Thymus (tissue), 11 donors: Measurements from ENCODE around the gene KIAA0040. TPM values are rescaled to one million over a fixed set of nuclear protein-coding genes. Genes with fewer than 3 reads are reported as not detected.
A peak's percentile ranks its signal among the peaks of the same experiment; 100 is the strongest.

ENCODE experiments used
- DNase-seq, 9 donors: peaks; one replicate each; pipeline ENCODE4 v3.0.0-alpha.2; 2013; ENCODE audit warnings: low spot score in 9 of 9, low read depth in 6 of 9, missing footprints in 1 of 9
- H3K27ac ChIP-seq, 2 donors: one replicate each; pipeline ENCODE4 v1.5.1; 2013; ENCODE audit warnings: control low read depth in 1 of 2, low read depth in 1 of 2, low read length in 1 of 2, mild to moderate bottlenecking in 1 of 2, moderate library complexity in 1 of 2
- H3K27me3 ChIP-seq, 2 donors: one replicate each; pipeline ENCODE4 v1.5.1; 2013; ENCODE audit warnings: low read length in 1 of 2; ENCODE audit not compliant: control insufficient read depth in 2 of 2, insufficient read depth in 1 of 2
- H3K36me3 ChIP-seq, 2 donors: one replicate each; pipeline ENCODE4 v1.5.1; 2013; ENCODE audit warnings: low read length in 1 of 2, mild to moderate bottlenecking in 1 of 2, moderate library complexity in 1 of 2; ENCODE audit not compliant: control insufficient read depth in 2 of 2, insufficient read depth in 2 of 2
- H3K4me1 ChIP-seq, 2 donors: one replicate each; pipeline ENCODE4 v1.5.1; 2013; ENCODE audit warnings: low read length in 2 of 2; ENCODE audit not compliant: control insufficient read depth in 2 of 2, insufficient read depth in 2 of 2
- H3K4me3 ChIP-seq, 2 donors: one replicate each; pipeline ENCODE4 v1.5.1; 2013; ENCODE audit warnings: low read length in 2 of 2, control low read depth in 1 of 2, mild to moderate bottlenecking in 1 of 2
- H3K9me3 ChIP-seq, 2 donors: one replicate each; pipeline ENCODE4 v1.5.1; 2013; ENCODE audit warnings: low read length in 1 of 2, mild to moderate bottlenecking in 1 of 2; ENCODE audit not compliant: control insufficient read depth in 2 of 2, insufficient read depth in 1 of 2
- WGBS: extraction: QIAGEN DNeasy Blood & Tissue Kit; methylation state at CpG from one replicate; pipeline ENCODE4 v1.1.7; 2013; 5-methylcytosine and 5-hydroxymethylcytosine counted together
- polyA plus RNA-seq: library from polyadenylated mRNA; stranded (reverse); fragments of 200-250 nt; gene quantifications from one replicate; pipeline ENCODE4 v1.2.3, GENCODE V29; 2013
- total RNA-seq: library from RNA; stranded (reverse); fragments of 120-200 nt; gene quantifications from one replicate; pipeline ENCODE4 v1.2.4, GENCODE V29; 2013
- donor health status: healthy.

The KIAA0040 gene
- total and polyA plus RNA-seq, 2 donors, result 12.7 to 14.4 TPM

DNA sequence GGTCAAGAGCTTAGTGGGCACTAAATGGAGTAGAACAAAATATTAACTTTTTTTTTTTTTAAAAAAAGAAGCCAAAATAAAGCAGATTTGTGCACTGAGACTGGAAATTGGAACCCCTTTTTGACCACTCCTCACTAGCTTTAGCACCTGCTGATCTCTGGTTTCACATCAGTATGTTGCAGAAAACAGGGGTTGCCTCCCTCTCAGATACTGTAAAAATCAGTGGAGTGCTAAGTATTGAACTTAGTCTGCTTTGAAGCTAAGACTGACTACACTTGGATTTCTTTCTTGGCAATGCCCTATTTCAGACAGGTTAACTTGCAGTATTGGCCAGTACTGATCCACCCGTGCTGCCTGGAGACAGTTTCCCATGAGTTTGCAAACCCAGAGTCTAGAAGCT, 2.7 kb upstream of the KIAA0040 start:
- Histone ChIP-seq H3K27ac (no peak overlapping the region), H3K4me1 (peaks cover 23 to 32% of the 10 kb centered on the region in 2 donors), H3K36me3 (no peaks in the 10 kb centered on the region), H3K4me3 (no peak overlapping the region), H3K27me3 (no peaks in the 10 kb centered on the region), H3K9me3 (no peaks in the 10 kb centered on the region)
- WGBS, result 0% methylated on average over 1 of the region's 1 CpG
- DNase-seq, result no peak

DNA sequence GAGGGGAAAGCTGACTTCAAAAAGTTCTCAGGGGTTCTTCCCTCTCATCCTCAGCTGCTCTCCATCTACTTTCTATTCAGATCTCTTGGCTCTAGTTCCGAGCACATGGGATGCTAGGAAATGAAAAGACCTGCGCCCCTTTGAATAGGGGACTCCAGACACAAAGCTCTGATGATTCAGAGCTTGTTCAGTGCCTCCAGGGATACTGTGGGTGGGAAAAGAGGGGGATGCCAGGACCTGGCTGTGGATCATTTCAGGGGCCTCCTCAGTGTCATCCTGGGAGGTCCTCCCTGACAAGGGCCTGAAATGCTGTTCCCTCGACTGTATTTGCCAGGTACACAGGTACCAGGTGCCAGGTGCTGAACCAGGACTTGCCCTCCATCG, 943 bp upstream of the KIAA0040 start:
- Histone ChIP-seq H3K27me3 (no peaks in the 10 kb centered on the region), H3K9me3 (no peaks in the 10 kb centered on the region), H3K36me3 (peaks cover 0 to 2% of the 10 kb centered on the region in 2 donors), H3K4me3 (no peak overlapping the region), H3K27ac (peak overlapping the region in 1 of 2 donors; percentile 86), H3K4me1 (peaks cover 38 to 45% of the 10 kb centered on the region in 2 donors)
- DNase-seq, result no peak
- WGBS, result 98% methylated on average over 4 of the region's 4 CpGs

DNA sequence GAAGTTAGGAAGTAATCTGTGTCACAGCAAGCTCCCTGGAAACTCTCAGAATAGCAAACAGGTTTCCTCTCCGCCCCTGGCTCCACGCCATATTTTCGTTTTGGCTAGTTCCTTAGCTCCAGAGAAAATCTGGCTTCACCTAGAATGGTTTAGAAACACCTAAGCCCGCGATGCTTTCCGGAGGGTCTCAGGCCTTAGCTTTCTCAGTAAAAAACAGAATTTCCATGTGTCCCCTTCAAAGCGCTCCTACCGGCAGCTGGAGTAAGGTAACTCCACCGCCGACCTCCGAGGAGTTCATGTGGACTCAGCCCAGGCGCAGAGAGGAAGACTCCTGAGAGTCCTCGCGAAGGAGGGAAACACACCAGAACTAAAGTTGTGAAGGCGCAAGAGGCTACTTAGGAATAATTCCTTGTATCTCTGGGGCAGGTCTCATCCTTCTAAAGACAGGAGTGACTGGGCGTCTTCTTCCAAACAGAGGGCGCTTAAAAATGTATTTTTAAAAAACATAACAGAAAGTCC, 406 bp downstream of the KIAA0040 start:
- Histone ChIP-seq H3K4me1 (peaks cover 37 to 45% of the 10 kb centered on the region in 2 donors), H3K27me3 (no peaks in the 10 kb centered on the region), H3K27ac (peak overlapping the region; percentile 70 to 89), H3K36me3 (peaks cover 0 to 2% of the 10 kb centered on the region in 2 donors), H3K9me3 (no peaks in the 10 kb centered on the region), H3K4me3 (peak overlapping the region; percentile 75 to 85)
- DNase-seq, result peak in 3 of 9 donors; percentile 27 to 64 (median 38)
- WGBS, result under 1% methylated on average over 17 of the region's 17 CpGs

DNA sequence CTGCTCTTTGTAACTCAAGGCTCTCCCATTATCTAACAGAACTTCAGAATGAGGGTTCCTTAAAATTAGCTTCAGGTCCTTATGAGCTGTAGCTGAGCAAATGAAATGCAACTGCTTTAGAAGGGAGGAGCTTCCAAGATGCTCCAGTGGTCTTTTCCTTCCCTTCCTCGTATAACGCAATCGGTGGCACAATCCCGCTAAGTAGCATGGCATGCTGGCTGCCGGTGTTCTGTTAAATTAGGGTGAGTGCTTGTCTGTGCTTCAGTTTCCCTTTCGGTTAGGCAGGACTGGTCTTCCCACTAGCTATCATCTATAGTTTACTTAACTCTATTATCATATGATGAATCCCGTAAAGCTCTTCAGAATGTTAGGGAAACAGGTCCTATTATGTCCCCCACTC, 917 bp downstream of the KIAA0040 start:
- no peaks in the 10 kb centered on the region for H3K27me3 ChIP-seq
- H3K9me3 ChIP-seq, result no peaks in the 10 kb centered on the region
- DNase-seq, result peak in 4 of 9 donors; percentile 27 to 60 (median 28)
- peak overlapping the region; percentile 75 to 85 for H3K4me3 ChIP-seq
- H3K36me3 ChIP-seq, result peaks cover under 1 to 2% of the 10 kb centered on the region in 2 donors
- H3K4me1 ChIP-seq, result peaks cover 36 to 43% of the 10 kb centered on the region in 2 donors
- peak overlapping the region; percentile 70 to 89 for H3K27ac ChIP-seq
- under 1% methylated on average over 7 of the region's 7 CpGs for WGBS

DNA sequence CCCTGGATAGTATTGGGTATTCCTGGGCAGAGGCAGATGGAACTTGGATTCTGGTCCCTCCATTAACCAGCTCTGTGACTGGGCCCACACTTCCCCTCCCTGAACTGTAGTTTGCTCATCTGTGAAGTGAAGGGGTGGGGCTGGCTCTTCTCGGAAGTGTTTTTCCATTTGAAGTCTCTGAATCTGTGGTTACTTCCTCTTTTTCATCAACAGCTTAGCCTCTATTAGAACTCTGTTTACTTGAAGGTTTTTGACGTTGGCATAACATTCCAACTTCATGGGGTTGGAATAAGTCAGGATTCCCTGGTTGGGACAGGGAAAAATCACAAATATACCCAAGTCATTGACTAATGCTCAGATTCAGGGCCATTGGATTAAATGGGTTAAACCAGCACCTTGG, 3.6 kb downstream of the KIAA0040 start:
- Histone ChIP-seq H3K27ac (peak overlapping the region; percentile 64 to 66), H3K4me3 (peak overlapping the region in 1 of 2 donors; percentile 13), H3K9me3 (no peaks in the 10 kb centered on the region), H3K27me3 (no peaks in the 10 kb centered on the region), H3K36me3 (peaks cover 2 to 5% of the 10 kb centered on the region in 2 donors), H3K4me1 (peaks cover 36 to 50% of the 10 kb centered on the region in 2 donors)
- DNase-seq, result peak in 6 of 9 donors; percentile 34 to 84 (median 64)
- 4% methylated on average over 2 of the region's 2 CpGs for WGBS

DNA sequence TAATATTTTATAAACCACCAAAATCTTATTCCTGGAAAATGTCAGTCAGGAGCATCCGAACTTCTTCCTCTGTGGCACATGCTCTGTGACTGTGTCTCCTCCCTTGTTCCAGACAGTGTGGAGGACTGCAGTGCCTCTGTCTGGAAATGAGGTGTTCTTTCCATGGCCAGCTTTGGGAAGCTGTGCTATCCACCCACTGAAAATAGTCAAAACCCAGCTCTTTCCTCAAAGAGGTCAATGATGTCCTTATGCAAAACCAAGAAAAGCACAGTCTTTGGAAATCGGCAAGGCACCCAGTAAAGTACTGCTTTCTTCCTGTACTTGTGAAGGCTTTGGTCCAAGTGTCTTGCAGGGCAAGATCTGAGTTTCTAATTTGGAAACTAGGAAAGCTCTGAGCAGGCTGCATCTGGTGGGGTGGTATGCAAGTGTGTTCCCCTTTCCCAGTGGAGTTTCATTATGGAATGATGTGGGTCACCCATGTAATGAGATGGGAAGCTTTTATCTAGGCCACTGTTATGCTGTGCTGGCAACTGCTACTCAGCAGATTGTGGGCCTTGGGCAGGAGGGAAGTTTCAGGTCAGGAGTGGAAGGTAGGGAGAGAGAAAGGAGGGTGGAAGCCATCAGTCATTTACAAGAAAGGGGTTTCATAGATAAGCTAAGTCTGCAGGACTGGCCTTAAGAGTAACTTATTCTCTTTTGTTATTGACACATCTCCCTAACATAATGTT, 6.0 kb downstream of the KIAA0040 start:
- DNase-seq, result no peak
- 98% methylated on average over 2 of the region's 2 CpGs for WGBS
- Histone ChIP-seq H3K36me3 (peaks cover 2 to 5% of the 10 kb centered on the region in 2 donors), H3K4me3 (no peak overlapping the region), H3K4me1 (peaks cover 39 to 63% of the 10 kb centered on the region in 2 donors), H3K27ac (no peak overlapping the region), H3K27me3 (no peaks in the 10 kb centered on the region), H3K9me3 (no peaks in the 10 kb centered on the region)

DNA sequence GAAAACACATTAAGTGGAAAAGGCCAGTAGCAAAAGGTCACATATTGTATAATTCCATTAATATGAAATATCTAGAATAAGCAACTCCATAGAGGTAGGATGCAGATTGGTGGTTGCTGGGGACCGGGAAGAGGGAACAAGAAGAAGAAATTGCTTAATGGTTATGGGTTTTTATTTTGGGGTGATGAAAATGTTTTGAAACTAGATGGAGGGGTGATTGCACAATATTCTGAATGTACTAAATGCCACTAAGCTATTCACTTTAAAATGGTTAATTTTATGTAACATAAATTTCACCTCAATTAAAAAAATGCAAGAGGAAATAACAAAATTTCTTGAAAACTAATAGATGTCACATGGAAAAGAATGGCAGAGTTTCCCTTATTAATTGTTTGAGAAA, 6.7 kb downstream of the KIAA0040 start:
- Histone ChIP-seq H3K27ac (no peak overlapping the region), H3K36me3 (peaks cover 2 to 5% of the 10 kb centered on the region in 2 donors)

DNA sequence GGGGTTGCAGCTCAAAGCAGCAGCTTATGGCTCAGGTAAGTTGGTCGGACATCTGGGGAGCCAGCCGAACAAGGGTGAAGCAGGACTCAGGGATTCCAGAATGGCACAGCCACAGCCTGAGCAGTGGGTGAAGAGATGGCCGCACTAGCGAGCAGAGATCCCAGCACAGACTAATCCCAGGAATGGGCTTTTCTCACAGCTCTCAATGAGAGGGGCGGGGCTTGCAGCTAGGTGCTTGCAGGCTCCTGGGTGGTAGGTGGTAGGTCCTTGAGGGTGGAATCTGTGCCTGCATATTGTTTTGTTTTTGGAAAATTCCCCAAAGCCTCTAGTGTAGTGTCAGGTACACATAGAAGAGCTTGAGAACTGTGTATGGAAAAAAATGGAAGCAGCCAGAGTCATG, 9.0 kb downstream of the KIAA0040 start:
- 98% methylated on average over 5 of the region's 5 CpGs for WGBS
- H3K4me3 ChIP-seq, result no peak overlapping the region

More for the DNA sequence above, 6.7 kb downstream of the KIAA0040 start:
- peaks cover 33 to 57% of the 10 kb centered on the region in 2 donors for H3K4me1 ChIP-seq
- H3K4me3 ChIP-seq, result no peak overlapping the region
- H3K9me3 ChIP-seq, result no peaks in the 10 kb centered on the region
- DNase-seq, result no peak
- WGBS, result 100% methylated on average over 1 of the region's 1 CpG
- no peaks in the 10 kb centered on the region for H3K27me3 ChIP-seq

DNA sequence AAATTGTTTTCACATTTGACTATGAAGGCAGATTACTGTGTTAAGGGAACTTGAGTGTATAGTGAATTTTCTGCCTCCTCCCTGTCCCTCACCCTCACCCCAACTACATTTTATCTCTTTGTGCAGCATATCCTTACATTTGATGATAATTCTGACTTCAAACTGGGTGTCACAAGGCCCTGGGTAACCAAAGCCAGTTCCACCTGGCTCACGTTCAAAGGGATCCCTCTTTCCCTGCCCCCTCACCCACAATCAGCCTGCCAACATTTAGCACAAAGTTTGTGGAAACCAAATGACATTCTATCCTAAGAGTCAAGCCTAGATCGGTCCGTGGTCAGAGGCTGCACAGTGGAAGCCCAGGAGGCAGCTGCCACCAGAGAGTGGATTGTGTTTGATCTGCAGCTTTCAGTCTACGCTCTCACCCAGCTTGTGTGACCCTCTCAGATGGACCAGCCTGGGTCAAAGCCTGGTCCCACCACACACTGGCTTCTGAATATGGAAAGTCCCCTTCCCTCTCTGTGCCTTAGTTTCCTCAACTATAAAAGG, 10.3 kb downstream of the KIAA0040 start:
- Histone ChIP-seq H3K9me3 (no peaks in the 10 kb centered on the region), H3K4me3 (no peak overlapping the region), H3K27me3 (no peaks in the 10 kb centered on the region), H3K27ac (no peak overlapping the region), H3K36me3 (peaks cover 2 to 6% of the 10 kb centered on the region in 2 donors), H3K4me1 (peaks cover 12 to 30% of the 10 kb centered on the region in 2 donors)
- 55% methylated on average over 4 of the region's 4 CpGs for WGBS
- DNase-seq, result no peak

More for the DNA sequence above, 9.0 kb downstream of the KIAA0040 start:
- Histone ChIP-seq H3K27ac (no peak overlapping the region), H3K36me3 (peaks cover 1 to 5% of the 10 kb centered on the region in 2 donors), H3K27me3 (no peaks in the 10 kb centered on the region), H3K4me1 (peaks cover 15 to 36% of the 10 kb centered on the region in 2 donors), H3K9me3 (no peaks in the 10 kb centered on the region)
- no peak for DNase-seq
